ENCODE data around the gene KCNRG. TPM values are rescaled to one million over a fixed set of nuclear protein-coding genes. Genes with fewer than 3 reads are reported as not detected.

Gene KCNRG
- total and polyA plus RNA-seq, 2 of the 4 experiments (the other 2 are of a cell fraction), result 0.51 to 2.7 TPM

GRCh38 chr13:50017819-50018218 lies 2.6 kb downstream of the KCNRG start:
- intact Hi-C loops (cut with micrococcal nuclease), result no loop called here
- DNase-seq, result no peak
- Histone ChIP-seq H4K5ac (ENCODE audit: low read depth, low read length) (no peak overlapping the region), H2BK15ac (ENCODE audit: low read depth, low read length) (no peak overlapping the region), H2BK5ac (ENCODE audit: low read depth, low read length, poor library complexity, severe bottlenecking) (no peak overlapping the region), H3K56ac (ENCODE audit: extremely low read depth, insufficient read depth, low read length) (no peak overlapping the region), H3K4ac (ENCODE audit: low read depth, low read length) (no peak overlapping the region), H3K9ac (ENCODE audit: low read depth, low read length) (no peak overlapping the region), H4K8ac (ENCODE audit: low read depth in 2 of 2, low read length in 2 of 2) (no peak overlapping the region), H4K91ac (ENCODE audit: insufficient read depth, low read depth, low read length) (no peak overlapping the region), H3K9me3 (ENCODE audit: control insufficient read depth, insufficient read depth, low read length) (no peaks in the 10 kb centered on the region), H3K36me3 (ENCODE audit: control insufficient read depth, insufficient read depth, low read length) (peaks cover 22% of the 10 kb centered on the region), H3K18ac (ENCODE audit: low read depth, low read length) (no peak overlapping the region), H3K27ac (ENCODE audit: insufficient read depth, low read length) (no peak overlapping the region), H3K27me3 (ENCODE audit: control insufficient read depth, insufficient read depth, low read length) (no peaks in the 10 kb centered on the region), H3K14ac (replicated peaks; ENCODE audit: low read depth, low read length) (no peak overlapping the region), H3K9me1 (ENCODE audit: insufficient read depth, low read length) (peaks cover 3% of the 10 kb centered on the region), H4K20me1 (ENCODE audit: insufficient read depth, low read length) (peaks cover 11% of the 10 kb centered on the region; the same call in 1 of the 2 replicates), H2AK9ac (replicated peaks; ENCODE audit: low read depth, low read length, poor library complexity) (no peak overlapping the region), H2AFZ (replicated peaks; ENCODE audit: low read length, poor library complexity) (no peak overlapping the region), H2BK120ac (ENCODE audit: low read depth, low read length) (no peak overlapping the region), H3K4me1 (ENCODE audit: control insufficient read depth, insufficient read depth, low read length) (peaks cover 6% of the 10 kb centered on the region), H3K4me2 (ENCODE audit: low read depth, low read length) (no peak overlapping the region), H3K4me3 (ENCODE audit: insufficient read depth, low read depth, low read length) (no peak overlapping the region), H3K23ac (ENCODE audit: low read depth, low read length) (no peak overlapping the region), H2AK5ac (ENCODE audit: low read depth, low read length) (no peak overlapping the region), H3K79me1 (ENCODE audit: low read depth in 1 of 2, low read length in 2 of 2) (peaks cover 15 to 40% of the 10 kb centered on the region in 2 experiments), H2BK20ac (ENCODE audit: low read depth, low read length) (no peak overlapping the region)
- in situ Hi-C loops (cut with MboI; ENCODE audit: low sequenced_read_pairs), result no loop called here
- ATAC-seq (ENCODE audit: low read depth), result no peak
- POLR2A ChIA-PET (ENCODE audit: unreplicated experiment), result no interaction called here
- no peak for TF ChIP-seq CTCF (conservative IDR thresholded peaks at IDR 0.05; ENCODE audit: low read depth, low read length)
- TF ChIP-seq ELK1 (IDR thresholded peaks at IDR 0.05; ENCODE audit: borderline replicate concordance, low read depth, low read length), result no peak
- no peak for TF ChIP-seq CHD1 (IDR thresholded peaks at IDR 0.05; ENCODE audit: low read depth, low read length)
- TF ChIP-seq MXI1 (IDR thresholded peaks at IDR 0.05; ENCODE audit: borderline replicate concordance, low read depth, low read length), result no peak
- TF ChIP-seq RAD21 (IDR thresholded peaks at IDR 0.05; ENCODE audit: low read length), result no peak
- no peak for TF ChIP-seq MAZ (IDR thresholded peaks at IDR 0.05; ENCODE audit: borderline replicate concordance, low read depth, low read length)
- TF ChIP-seq RFX5 (IDR thresholded peaks at IDR 0.05; ENCODE audit: low read depth, low read length), result no peak
- dilution Hi-C loops (cut with HindIII; ENCODE audit: low sequenced_read_pairs, unreplicated experiment), result no loop called here
- CTCF ChIA-PET, result no interaction called here
- no TSS peak for BruUV-seq (replicated peaks)

Data from IMR-90 (cell line).